ENCODE measurements around the gene KRT34. TPM values are rescaled to one million over a fixed set of nuclear protein-coding genes. Genes with fewer than 3 reads are reported as not detected.
"Not testable (repeated sequence)": the region's sequence is repeated elsewhere in the genome, so short reads cannot be mapped to it uniquely, and the experiment has no call there.

KRT34 gene
- total RNA-seq, 2 donors from 2014 or later: not detected

GRCh38 chr17:41402161-41402560, 20.1 kb upstream of the KRT34 start:
- Histone ChIP-seq H3K27me3 (no peaks in the 10 kb centered on the region), H3K4me1 (no peaks in the 10 kb centered on the region), H3K9me3 (no peaks in the 10 kb centered on the region), H3K36me3 (no peaks in the 10 kb centered on the region), H3K4me3 (no peak overlapping the region), H3K27ac (no peak overlapping the region)
- no peak for DNase-seq (ENCODE audit: low spot score)
- TF ChIP-seq CTCF (IDR thresholded peaks at IDR 0.05): no peak

- H3K27me3 ChIP-seq: no peaks in the 10 kb centered on the region
- no peak for DNase-seq (ENCODE audit: low spot score)
- H3K4me1 ChIP-seq: peaks cover 0 to 9% of the 10 kb centered on the region in 2 donors
- H3K36me3 ChIP-seq: no peaks in the 10 kb centered on the region
- no peak within 1 kb of the TSS for H3K27ac ChIP-seq
- H3K4me3 ChIP-seq: no peak within 1 kb of the TSS
- H3K9me3 ChIP-seq: no peaks in the 10 kb centered on the region
- no peak for TF ChIP-seq CTCF (IDR thresholded peaks at IDR 0.05)
Observed at GRCh38 chr17:41396996-41397660, 15.0 kb upstream of the KRT34 start, which contains the start of gene KRT31. TSS of gene KRT31 (minus strand) at chr17:41397608. CDS start at chr17:41397539, 69 bp downstream.

- no peak for DNase-seq (ENCODE audit: low spot score)
- no peak for TF ChIP-seq CTCF (IDR thresholded peaks at IDR 0.05)
- H3K27me3 ChIP-seq: no peaks in the 10 kb centered on the region
- H3K9me3 ChIP-seq: no peaks in the 10 kb centered on the region
- H3K36me3 ChIP-seq: no peaks in the 10 kb centered on the region
- peaks cover 0 to 9% of the 10 kb centered on the region in 2 donors for H3K4me1 ChIP-seq
- no peak overlapping the region for H3K27ac ChIP-seq
- H3K4me3 ChIP-seq: no peak overlapping the region
Observed at GRCh38 chr17:41396340-41396739, 14.2 kb upstream of the KRT34 start.

GRCh38 chr17:41395611-41396010, 13.5 kb upstream of the KRT34 start:
- Histone ChIP-seq H3K27me3 (no peaks in the 10 kb centered on the region), H3K27ac (no peak overlapping the region), H3K4me3 (no peak overlapping the region), H3K4me1 (peaks cover 0 to 9% of the 10 kb centered on the region in 2 donors), H3K9me3 (no peaks in the 10 kb centered on the region), H3K36me3 (no peaks in the 10 kb centered on the region)
- no peak for DNase-seq (ENCODE audit: low spot score)
- no peak for TF ChIP-seq CTCF (IDR thresholded peaks at IDR 0.05)

- not testable (repeated sequence) for DNase-seq (ENCODE audit: low spot score); H3K4me1 ChIP-seq; H3K27me3 ChIP-seq; H3K36me3 ChIP-seq; H3K9me3 ChIP-seq; H3K27ac ChIP-seq; H3K4me3 ChIP-seq
Observed at GRCh38 chr17:41395044-41395443, 12.9 kb upstream of the KRT34 start.

- Histone ChIP-seq H3K9me3 (no peaks in the 10 kb centered on the region), H3K27ac (no peak overlapping the region), H3K4me1 (peaks cover 0 to 9% of the 10 kb centered on the region in 2 donors), H3K4me3 (no peak overlapping the region), H3K36me3 (no peaks in the 10 kb centered on the region), H3K27me3 (no peaks in the 10 kb centered on the region)
- no peak for TF ChIP-seq CTCF (IDR thresholded peaks at IDR 0.05)
- no peak for DNase-seq (ENCODE audit: low spot score)
Observed at GRCh38 chr17:41394254-41394996, 12.3 kb upstream of the KRT34 start.
